PFSK-1 (cell line): ENCODE measurements around the gene BTRC.

Experiments used
- FOXP2 ChIP-seq: optimal IDR thresholded peaks from 2 replicates; pipeline ENCODE3; 2011; ENCODE audit warnings: borderline replicate concordance, control low read depth, inconsistent platforms; ENCODE audit not compliant: insufficient read depth; ENCODE audit errors: extremely low read length, extremely low read depth
- POLR2AphosphoS5 ChIP-seq: IDR thresholded peaks from 2 replicates; pipeline ENCODE4 v1.6.1; 2012; ENCODE audit warnings: low read depth, mild to moderate bottlenecking, control low read depth, low read length, moderate library complexity
- SIN3A ChIP-seq: IDR thresholded peaks from 2 replicates; pipeline ENCODE4 v1.6.1; 2012; ENCODE audit warnings: mild to moderate bottlenecking, low read length, moderate library complexity, borderline replicate concordance; ENCODE audit not compliant: insufficient read depth
- TAF1 ChIP-seq: IDR thresholded peaks from 2 replicates; pipeline ENCODE4 v1.6.1; 2012; ENCODE audit warnings: low read length, control low read depth, borderline replicate concordance; ENCODE audit not compliant: insufficient read depth
- TF ChIP-seq, protein P1 (sequence below), 2 experiments: IDR thresholded peaks; 2 replicates each; pipeline versions ENCODE4 v1.6.1 to v1.8.0; 2011 to 2012; ENCODE audit warnings: low read depth in 2 of 2, low read length in 2 of 2, control low read depth in 1 of 2, inconsistent platforms in 1 of 2, mild to moderate bottlenecking in 1 of 2, moderate library complexity in 1 of 2; ENCODE audit not compliant: insufficient read depth in 1 of 2

DNA sequence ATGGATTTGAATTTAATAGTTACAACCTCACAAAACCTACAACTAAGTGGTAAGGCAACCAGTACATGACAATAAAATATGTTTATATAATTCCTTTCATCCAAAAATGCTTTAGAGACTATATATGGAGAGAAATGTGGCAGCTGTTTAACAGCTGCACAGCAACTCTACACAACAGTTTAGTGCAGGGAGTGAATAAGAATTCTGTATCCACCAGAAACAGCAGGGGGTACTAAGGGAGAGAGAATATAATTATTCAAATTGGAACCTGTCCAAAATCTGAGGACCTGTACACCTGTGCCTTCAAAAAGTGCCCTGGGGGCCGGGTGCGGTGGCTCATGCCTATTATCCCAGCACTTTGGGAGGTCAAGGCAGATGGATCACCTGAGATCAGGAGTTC is 184.5 kb downstream of the BTRC start:
- TF ChIP-seq TAF1 (no peak), POLR2AphosphoS5 (no peak), SIN3A (no peak), FOXP2 (no peak)
- TF ChIP-seq, protein P1, sequence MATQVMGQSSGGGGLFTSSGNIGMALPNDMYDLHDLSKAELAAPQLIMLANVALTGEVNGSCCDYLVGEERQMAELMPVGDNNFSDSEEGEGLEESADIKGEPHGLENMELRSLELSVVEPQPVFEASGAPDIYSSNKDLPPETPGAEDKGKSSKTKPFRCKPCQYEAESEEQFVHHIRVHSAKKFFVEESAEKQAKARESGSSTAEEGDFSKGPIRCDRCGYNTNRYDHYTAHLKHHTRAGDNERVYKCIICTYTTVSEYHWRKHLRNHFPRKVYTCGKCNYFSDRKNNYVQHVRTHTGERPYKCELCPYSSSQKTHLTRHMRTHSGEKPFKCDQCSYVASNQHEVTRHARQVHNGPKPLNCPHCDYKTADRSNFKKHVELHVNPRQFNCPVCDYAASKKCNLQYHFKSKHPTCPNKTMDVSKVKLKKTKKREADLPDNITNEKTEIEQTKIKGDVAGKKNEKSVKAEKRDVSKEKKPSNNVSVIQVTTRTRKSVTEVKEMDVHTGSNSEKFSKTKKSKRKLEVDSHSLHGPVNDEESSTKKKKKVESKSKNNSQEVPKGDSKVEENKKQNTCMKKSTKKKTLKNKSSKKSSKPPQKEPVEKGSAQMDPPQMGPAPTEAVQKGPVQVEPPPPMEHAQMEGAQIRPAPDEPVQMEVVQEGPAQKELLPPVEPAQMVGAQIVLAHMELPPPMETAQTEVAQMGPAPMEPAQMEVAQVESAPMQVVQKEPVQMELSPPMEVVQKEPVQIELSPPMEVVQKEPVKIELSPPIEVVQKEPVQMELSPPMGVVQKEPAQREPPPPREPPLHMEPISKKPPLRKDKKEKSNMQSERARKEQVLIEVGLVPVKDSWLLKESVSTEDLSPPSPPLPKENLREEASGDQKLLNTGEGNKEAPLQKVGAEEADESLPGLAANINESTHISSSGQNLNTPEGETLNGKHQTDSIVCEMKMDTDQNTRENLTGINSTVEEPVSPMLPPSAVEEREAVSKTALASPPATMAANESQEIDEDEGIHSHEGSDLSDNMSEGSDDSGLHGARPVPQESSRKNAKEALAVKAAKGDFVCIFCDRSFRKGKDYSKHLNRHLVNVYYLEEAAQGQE (IDR thresholded peaks at IDR 0.05; ENCODE audit: insufficient read depth in 1 of 2, low read depth in 2 of 2, low read length in 2 of 2) = no peak
